Loucy (cell line): ENCODE measurements around the gene SCN5A.

ENCODE experiments used
- CTCF ChIP-seq: fragments of 200-600 bp; sonication (generic); conservative IDR thresholded peaks from 2 replicates; pipeline ENCODE4 v1.5.1; 2014; ENCODE audit warnings: mild to moderate bottlenecking, antibody characterized with exemption, low read length
- EZH2phosphoT487 ChIP-seq: fragments of 200-600 bp; IDR thresholded peaks from 2 replicates; pipeline ENCODE4 v1.6.1; 2018; ENCODE audit warnings: antibody characterized with exemption, mild to moderate bottlenecking, moderate library complexity, borderline replicate concordance

- no peak for TF ChIP-seq EZH2phosphoT487
- no peak for TF ChIP-seq CTCF
Measured at GRCh38 chr3:38538773-38539353, 110.6 kb downstream of the SCN5A start.
